Muscle layer of duodenum (tissue), 2 donors: Measurements from ENCODE around the gene CDC34.

ENCODE experiments used
- H3K27ac ChIP-seq: one replicate; pipeline ENCODE4 v1.7.0; 2013; ENCODE audit warnings: mild to moderate bottlenecking, low read length
- H3K27me3 ChIP-seq: one replicate; pipeline ENCODE4 v1.7.0; 2013; ENCODE audit warnings: low read depth, mild to moderate bottlenecking, control low read depth, low read length
- H3K36me3 ChIP-seq, 2 donors: one replicate each; pipeline ENCODE4 v1.7.0; 2013; ENCODE audit warnings: low read length in 2 of 2, control low read depth in 1 of 2, mild to moderate bottlenecking in 1 of 2; ENCODE audit not compliant: insufficient read depth in 2 of 2, control insufficient read depth in 1 of 2
- H3K4me1 ChIP-seq, 2 donors: one replicate each; pipeline ENCODE4 v1.7.0; 2013; ENCODE audit warnings: low read length in 2 of 2, mild to moderate bottlenecking in 2 of 2, control low read depth in 1 of 2, moderate library complexity in 1 of 2; ENCODE audit not compliant: insufficient read depth in 2 of 2, control insufficient read depth in 1 of 2
- H3K4me3 ChIP-seq, 2 donors: one replicate each; pipeline ENCODE4 v1.7.0; 2013; ENCODE audit warnings: low read length in 2 of 2, low read depth in 1 of 2, mild to moderate bottlenecking in 1 of 2
- H3K9me3 ChIP-seq, 2 donors: one replicate each; pipeline ENCODE4 v1.7.0; 2013; ENCODE audit warnings: low read length in 2 of 2, control low read depth in 1 of 2, mild to moderate bottlenecking in 1 of 2; ENCODE audit not compliant: control insufficient read depth in 1 of 2
- donor health status: healthy.

CDC34 gene

GRCh38 chr19:556611-557382 lies 25.2 kb downstream of the CDC34 start:
- Histone ChIP-seq H3K9me3 (no peaks in the 10 kb centered on the region), H3K4me1 (peaks cover 0 to 8% of the 10 kb centered on the region in 2 donors), H3K27ac (no peak overlapping the region), H3K4me3 (no peak overlapping the region), H3K27me3 (no peaks in the 10 kb centered on the region), H3K36me3 (no peaks in the 10 kb centered on the region)

GRCh38 chr19:558770-559439 lies 27.3 kb downstream of the CDC34 start:
- H3K4me1 ChIP-seq, result peaks cover 0 to 8% of the 10 kb centered on the region in 2 donors
- no peaks in the 10 kb centered on the region for H3K9me3 ChIP-seq
- no peak overlapping the region for H3K27ac ChIP-seq

GRCh38 chr19:560121-560520 lies 28.6 kb downstream of the CDC34 start:
- Histone ChIP-seq H3K27ac (no peak overlapping the region), H3K27me3 (no peaks in the 10 kb centered on the region), H3K4me3 (no peak overlapping the region), H3K9me3 (no peaks in the 10 kb centered on the region), H3K4me1 (peaks cover 0 to 8% of the 10 kb centered on the region in 2 donors), H3K36me3 (no peaks in the 10 kb centered on the region)

More at GRCh38 chr19:558770-559439, 27.3 kb downstream of the CDC34 start:
- Histone ChIP-seq H3K4me3 (no peak overlapping the region), H3K27me3 (no peaks in the 10 kb centered on the region), H3K36me3 (no peaks in the 10 kb centered on the region)

GRCh38 chr19:566403-566802 lies 34.8 kb downstream of the CDC34 start:
- Histone ChIP-seq H3K4me1 (peaks cover 3 to 4% of the 10 kb centered on the region in 2 donors), H3K27ac (peak overlapping the region; percentile 45), H3K9me3 (no peaks in the 10 kb centered on the region), H3K4me3 (no peak overlapping the region), H3K36me3 (no peaks in the 10 kb centered on the region), H3K27me3 (no peaks in the 10 kb centered on the region)

- peak overlapping the region; percentile 45 for H3K27ac ChIP-seq
- no peak overlapping the region for H3K4me3 ChIP-seq
- H3K9me3 ChIP-seq, result no peaks in the 10 kb centered on the region
- no peaks in the 10 kb centered on the region for H3K36me3 ChIP-seq
- H3K27me3 ChIP-seq, result no peaks in the 10 kb centered on the region
- peaks cover 3 to 4% of the 10 kb centered on the region in 2 donors for H3K4me1 ChIP-seq
Observed at GRCh38 chr19:566844-567243, 35.3 kb downstream of the CDC34 start.

- Histone ChIP-seq H3K36me3 (no peaks in the 10 kb centered on the region), H3K9me3 (no peaks in the 10 kb centered on the region), H3K27me3 (no peaks in the 10 kb centered on the region), H3K4me1 (peaks cover 3 to 4% of the 10 kb centered on the region in 2 donors), H3K27ac (peak overlapping the region; percentile 45), H3K4me3 (no peak overlapping the region)
Observed at GRCh38 chr19:567296-567900, 35.8 kb downstream of the CDC34 start.

- no peak overlapping the region for H3K4me3 ChIP-seq
- peaks cover 10 to 25% of the 10 kb centered on the region in 2 donors for H3K4me1 ChIP-seq
- no peaks in the 10 kb centered on the region for H3K27me3 ChIP-seq
- H3K9me3 ChIP-seq, result no peaks in the 10 kb centered on the region
- no peak overlapping the region for H3K27ac ChIP-seq
- no peaks in the 10 kb centered on the region for H3K36me3 ChIP-seq
Observed at GRCh38 chr19:570251-570686, 38.7 kb downstream of the CDC34 start.

GRCh38 chr19:570937-571565 lies 39.5 kb downstream of the CDC34 start:
- Histone ChIP-seq H3K4me1 (peaks cover 10 to 30% of the 10 kb centered on the region in 2 donors), H3K36me3 (no peaks in the 10 kb centered on the region), H3K27me3 (no peaks in the 10 kb centered on the region), H3K27ac (peak overlapping the region; percentile 80), H3K4me3 (peak overlapping the region; percentile 60 to 61), H3K9me3 (no peaks in the 10 kb centered on the region)

- Histone ChIP-seq H3K4me3 (peak overlapping the region; percentile 60 to 61), H3K27me3 (no peaks in the 10 kb centered on the region), H3K9me3 (no peaks in the 10 kb centered on the region), H3K27ac (peak overlapping the region; percentile 80), H3K36me3 (no peaks in the 10 kb centered on the region), H3K4me1 (peaks cover 10 to 33% of the 10 kb centered on the region in 2 donors)
Observed at GRCh38 chr19:571566-571974, 40.0 kb downstream of the CDC34 start.

GRCh38 chr19:572140-572742 lies 40.7 kb downstream of the CDC34 start, which contains the start of gene BSG:
Gene BSG (plus strand): TSS chr19:572596. CDS start chr19:572635, 39 bp downstream.
- no peaks in the 10 kb centered on the region for H3K27me3 ChIP-seq
- no peaks in the 10 kb centered on the region for H3K9me3 ChIP-seq
- H3K4me3 ChIP-seq, result peak within 1 kb of the TSS; percentile 87 to 96
- peaks cover 10 to 33% of the 10 kb centered on the region in 2 donors for H3K4me1 ChIP-seq
- H3K27ac ChIP-seq, result peak within 1 kb of the TSS; percentile 80
- no peaks in the 10 kb centered on the region for H3K36me3 ChIP-seq
